Cardiac muscle cell (in vitro differentiated cells and primary cell): ENCODE results near the gene NTRK2. TPM values are rescaled to one million over a fixed set of nuclear protein-coding genes. Genes with fewer than 3 reads are reported as not detected.

Experiments
- DNase-seq, 2 donors: peaks; one replicate each; pipeline versions ENCODE4 v3.0.0 to v3.0.0-alpha.2; 2010 to 2017; ENCODE audit warnings: low read depth in 1 of 2, low spot score in 1 of 2
- H3K27ac ChIP-seq: fragments of 200-600 bp; sonication (generic); 2 replicates; pipeline ENCODE4 v1.5.1; 2016
- H3K27me3 ChIP-seq: fragments of 200-600 bp; sonication (generic); 2 replicates; pipeline ENCODE4 v1.6.0; 2016; ENCODE audit warnings: control low read depth
- H3K36me3 ChIP-seq: fragments of 200-600 bp; sonication (generic); 2 replicates; pipeline ENCODE4 v1.5.1; 2016; ENCODE audit warnings: control low read depth
- H3K4me1 ChIP-seq: fragments of 200-600 bp; sonication (generic); 2 replicates; pipeline ENCODE4 v1.8.1; 2017; ENCODE audit warnings: low read depth, mild to moderate bottlenecking, mixed run types
- H3K4me3 ChIP-seq: fragments of 200-600 bp; sonication (generic); 2 replicates; pipeline ENCODE4 v1.5.1; 2016; ENCODE audit warnings: mild to moderate bottlenecking
- H3K9me3 ChIP-seq: fragments of 200-600 bp; sonication (generic); 2 replicates; pipeline ENCODE4 v1.5.1; 2017; ENCODE audit warnings: low read depth, mild to moderate bottlenecking, control low read depth
- polyA plus RNA-seq: library from polyadenylated mRNA; unstranded; fragments of >200 nt; fragmentation: Nextera tagmentation; extraction: Ambion mirVana; gene quantifications from 2 replicates; pipeline ENCODE4 v1.2.1, GENCODE V29; 2016
- total RNA-seq: library from RNA; depleted of rRNA; stranded (reverse); fragments of >200 nt; gene quantifications from 2 replicates; pipeline ENCODE4 v1.2.3, GENCODE V29; 2016
- TF ChIP-seq, protein P1 (sequence below): IDR thresholded peaks from 2 replicates; pipeline ENCODE4 v1.5.1; 2012; ENCODE audit warnings: low read depth, mild to moderate bottlenecking, low read length

The NTRK2 gene
- total and polyA plus RNA-seq, 2 experiments from 2014 or later = 1.3 TPM

DNA sequence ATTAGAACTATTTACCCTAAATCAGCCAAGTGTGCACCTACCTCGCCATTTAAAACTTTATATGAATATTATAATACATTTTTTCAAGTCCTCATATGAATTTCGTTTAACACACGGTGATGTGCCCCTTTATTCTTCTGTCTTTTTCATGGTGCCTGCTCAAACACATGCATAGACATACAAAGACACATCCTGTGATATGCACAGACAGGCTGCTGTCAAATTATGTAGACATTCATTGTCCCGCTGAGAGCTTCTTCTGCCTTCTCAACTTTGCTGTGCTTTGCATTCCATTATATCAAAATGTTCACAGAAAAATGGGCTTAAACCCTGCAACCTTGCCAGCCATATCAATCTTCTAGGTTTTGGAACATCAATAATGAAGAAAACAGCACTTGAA is 193.8 kb downstream of the NTRK2 start:
- Histone ChIP-seq H3K9me3 (no peaks in the 10 kb centered on the region), H3K4me3 (no peak overlapping the region), H3K27me3 (no peaks in the 10 kb centered on the region), H3K27ac (no peak overlapping the region), H3K4me1 (peaks cover 17% of the 10 kb centered on the region), H3K36me3 (no peaks in the 10 kb centered on the region)
- TF ChIP-seq, protein P1, sequence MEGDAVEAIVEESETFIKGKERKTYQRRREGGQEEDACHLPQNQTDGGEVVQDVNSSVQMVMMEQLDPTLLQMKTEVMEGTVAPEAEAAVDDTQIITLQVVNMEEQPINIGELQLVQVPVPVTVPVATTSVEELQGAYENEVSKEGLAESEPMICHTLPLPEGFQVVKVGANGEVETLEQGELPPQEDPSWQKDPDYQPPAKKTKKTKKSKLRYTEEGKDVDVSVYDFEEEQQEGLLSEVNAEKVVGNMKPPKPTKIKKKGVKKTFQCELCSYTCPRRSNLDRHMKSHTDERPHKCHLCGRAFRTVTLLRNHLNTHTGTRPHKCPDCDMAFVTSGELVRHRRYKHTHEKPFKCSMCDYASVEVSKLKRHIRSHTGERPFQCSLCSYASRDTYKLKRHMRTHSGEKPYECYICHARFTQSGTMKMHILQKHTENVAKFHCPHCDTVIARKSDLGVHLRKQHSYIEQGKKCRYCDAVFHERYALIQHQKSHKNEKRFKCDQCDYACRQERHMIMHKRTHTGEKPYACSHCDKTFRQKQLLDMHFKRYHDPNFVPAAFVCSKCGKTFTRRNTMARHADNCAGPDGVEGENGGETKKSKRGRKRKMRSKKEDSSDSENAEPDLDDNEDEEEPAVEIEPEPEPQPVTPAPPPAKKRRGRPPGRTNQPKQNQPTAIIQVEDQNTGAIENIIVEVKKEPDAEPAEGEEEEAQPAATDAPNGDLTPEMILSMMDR = no peak
- DNase-seq = no peak

DNA sequence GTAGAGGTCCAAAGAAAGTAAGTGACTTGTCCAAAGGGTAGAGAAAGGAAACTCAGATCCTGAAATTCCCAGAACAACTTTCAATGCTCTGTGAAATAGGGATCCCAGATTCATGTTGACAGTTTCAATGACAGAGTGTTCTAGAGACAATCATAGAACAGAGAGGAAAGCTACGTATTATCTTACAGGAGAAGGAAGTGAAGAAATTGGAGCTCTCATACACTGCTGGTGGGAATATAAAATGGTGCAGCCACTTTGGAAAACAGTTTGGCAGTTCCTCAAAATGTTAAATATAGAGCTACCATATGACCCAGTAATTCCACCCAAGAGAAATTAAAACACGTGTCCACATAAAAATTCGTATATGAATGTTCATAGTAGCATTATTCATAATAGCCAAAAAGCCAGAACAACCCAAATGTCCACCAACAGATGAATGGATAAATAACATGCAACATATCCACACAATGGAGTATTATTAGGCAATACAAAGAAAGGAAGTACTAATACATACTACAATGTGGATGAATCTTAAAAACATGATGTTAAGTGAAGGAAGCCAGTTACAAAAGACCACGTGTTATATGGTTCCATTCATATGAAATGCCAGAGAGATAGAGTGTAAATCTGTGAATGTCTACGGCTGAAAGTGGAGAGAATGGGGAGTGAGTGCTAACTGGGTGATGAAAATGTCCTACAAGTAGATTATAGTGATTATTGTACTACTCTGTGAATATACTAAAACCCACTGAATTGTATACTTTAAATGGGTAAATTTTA is 197.1 kb downstream of the NTRK2 start:
- Histone ChIP-seq H3K9me3 (no peaks in the 10 kb centered on the region), H3K4me1 (peaks cover 5% of the 10 kb centered on the region), H3K27ac (no peak overlapping the region), H3K4me3 (no peak overlapping the region), H3K27me3 (no peaks in the 10 kb centered on the region), H3K36me3 (no peaks in the 10 kb centered on the region)
- no peak for DNase-seq
- TF ChIP-seq, protein P1 = no peak

DNA sequence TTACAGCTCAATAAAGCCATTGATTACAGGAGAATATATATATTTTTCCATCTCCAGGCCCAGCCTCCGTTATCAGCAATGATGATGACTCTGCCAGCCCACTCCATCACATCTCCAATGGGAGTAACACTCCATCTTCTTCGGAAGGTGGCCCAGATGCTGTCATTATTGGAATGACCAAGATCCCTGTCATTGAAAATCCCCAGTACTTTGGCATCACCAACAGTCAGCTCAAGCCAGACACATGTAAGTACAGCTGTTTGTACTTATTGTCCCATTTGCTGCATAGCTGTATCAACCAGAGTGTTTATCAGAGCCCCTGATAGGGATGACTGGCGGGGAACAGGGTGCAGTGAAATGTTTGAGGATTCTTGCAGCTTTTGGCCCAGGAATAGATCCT is 197.7 kb downstream of the NTRK2 start:
- H3K4me1 ChIP-seq = peaks cover under 1% of the 10 kb centered on the region
- DNase-seq = no peak
- TF ChIP-seq, protein P1 = no peak
- no peak overlapping the region for H3K27ac ChIP-seq
- H3K36me3 ChIP-seq = no peaks in the 10 kb centered on the region
- no peaks in the 10 kb centered on the region for H3K9me3 ChIP-seq
- H3K27me3 ChIP-seq = no peaks in the 10 kb centered on the region
- H3K4me3 ChIP-seq = no peak overlapping the region

DNA sequence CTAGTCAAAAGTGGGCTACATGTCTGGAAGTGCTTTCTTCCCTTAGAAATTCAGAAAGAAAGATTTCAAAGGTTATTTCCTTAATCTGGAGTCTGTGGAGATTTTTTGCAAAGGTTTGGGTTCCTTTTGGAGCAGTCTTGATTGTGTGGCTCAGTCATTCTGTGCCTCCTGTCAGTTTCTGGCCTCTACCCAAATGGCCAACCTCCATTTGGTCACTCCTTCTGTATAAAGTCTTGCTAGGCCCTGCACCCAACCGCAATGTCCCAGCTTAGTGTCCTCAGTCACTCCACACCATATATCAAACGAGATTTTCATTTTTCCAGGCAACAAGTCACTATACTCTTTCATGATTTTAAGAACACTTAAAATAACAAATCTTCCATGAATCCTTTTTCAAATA is 199.6 kb downstream of the NTRK2 start:
- no peaks in the 10 kb centered on the region for H3K9me3 ChIP-seq
- TF ChIP-seq, protein P1 = no peak
- no peak for DNase-seq
- H3K4me3 ChIP-seq = no peak overlapping the region
- H3K36me3 ChIP-seq = no peaks in the 10 kb centered on the region
- no peaks in the 10 kb centered on the region for H3K27me3 ChIP-seq
- H3K27ac ChIP-seq = no peak overlapping the region
- H3K4me1 ChIP-seq = no peaks in the 10 kb centered on the region

DNA sequence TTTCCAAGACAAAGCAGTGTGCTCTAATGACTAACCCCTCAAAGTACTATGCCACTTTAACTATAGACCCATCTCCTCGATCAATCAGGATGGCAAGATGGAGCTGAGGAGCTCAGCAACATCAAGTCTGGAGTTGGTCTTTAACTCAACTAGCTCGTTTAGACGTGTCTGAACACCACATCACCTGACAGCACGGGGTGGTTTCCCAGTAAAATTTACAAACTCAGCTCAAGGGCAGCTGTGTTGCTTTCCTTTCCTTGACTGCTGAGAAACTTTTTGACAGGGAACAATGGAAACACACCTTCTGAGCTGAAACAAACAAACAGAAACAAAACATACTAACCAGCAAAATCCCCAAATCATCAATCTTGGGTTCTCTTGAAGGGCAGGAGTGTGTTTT is 202.5 kb downstream of the NTRK2 start:
- DNase-seq = no peak
- TF ChIP-seq, protein P1 = no peak
- Histone ChIP-seq H3K36me3 (no peaks in the 10 kb centered on the region), H3K27ac (no peak overlapping the region), H3K4me3 (no peak overlapping the region), H3K9me3 (no peaks in the 10 kb centered on the region), H3K4me1 (peaks cover 8% of the 10 kb centered on the region), H3K27me3 (no peaks in the 10 kb centered on the region)
